A673 (cell line): ENCODE data around the gene SH3RF2. TPM values are rescaled to one million over a fixed set of nuclear protein-coding genes. Genes with fewer than 3 reads are reported as not detected.

Source experiments
- BruUV-seq: library from RNA; stranded (reverse); fragments of 400-500 nt; replicated peaks from 2 replicates; lab custom pipeline; 2021; lab: Mats Ljungman, UMichigan
- CTCF ChIA-PET: fragments of 300-600 bp; sonication (Branson Sonifier 250); formaldehyde crosslinking; loops from one replicate; lab custom pipeline; 2022; ENCODE audit warnings: antibody characterized with exemption; lab: Charles Lee
- POLR2A ChIA-PET: fragments of 300-600 bp; sonication (Branson Sonifier 250); formaldehyde crosslinking; loops from one replicate; lab custom pipeline; 2022; ENCODE audit warnings: antibody characterized with exemption; ENCODE audit not compliant: low non-redundant PET; lab: Charles Lee
- DNase-seq: peaks from one replicate; pipeline ENCODE4 v3.0.0-alpha.2; 2015; ENCODE audit warnings: low spot score
- H3K27ac ChIP-seq: fragments of 200-600 bp; sonication (generic); 2 replicates; pipeline ENCODE4 v1.5.1; 2016; ENCODE audit warnings: mixed run types, low read depth, mild to moderate bottlenecking, mixed read lengths, antibody characterized with exemption, low read length; ENCODE audit not compliant: poor library complexity, severe bottlenecking
- H3K27me3 ChIP-seq: fragments of 200-600 bp; sonication (generic); replicated peaks from 2 replicates; pipeline ENCODE4 v1.6.1; 2017; ENCODE audit warnings: mixed run types, low read depth, mild to moderate bottlenecking, mixed read lengths, antibody characterized with exemption, low read length; ENCODE audit not compliant: insufficient read depth, poor library complexity
- H3K36me3 ChIP-seq: fragments of 200-600 bp; sonication (generic); 2 replicates; pipeline ENCODE4 v1.6.1; 2016; ENCODE audit warnings: mixed run types, mild to moderate bottlenecking, mixed read lengths, antibody characterized with exemption, low read length; ENCODE audit not compliant: insufficient read depth, poor library complexity, severe bottlenecking
- H3K4me1 ChIP-seq: fragments of 200-600 bp; sonication (generic); 2 replicates; pipeline ENCODE4 v1.6.1; 2017; ENCODE audit warnings: mixed run types, mild to moderate bottlenecking, mixed read lengths, antibody characterized with exemption, low read length; ENCODE audit not compliant: insufficient read depth, poor library complexity, severe bottlenecking
- H3K4me3 ChIP-seq: fragments of 200-600 bp; sonication (generic); 2 replicates; pipeline ENCODE4 v1.5.1; 2016; ENCODE audit warnings: low read depth, mixed run types, mild to moderate bottlenecking, mixed read lengths, low read length; ENCODE audit not compliant: poor library complexity, severe bottlenecking
- H3K9me3 ChIP-seq: fragments of 200-600 bp; sonication (generic); 2 replicates; pipeline ENCODE4 v1.6.1; 2016; ENCODE audit warnings: mixed run types, low read depth, mild to moderate bottlenecking, mixed read lengths, antibody characterized with exemption, low read length; ENCODE audit not compliant: poor library complexity, severe bottlenecking
- CTCF ChIP-seq: fragments of 300-800, 200-600 bp; sonication (generic); conservative IDR thresholded peaks from 2 replicates; pipeline ENCODE4 v1.5.1; 2017; ENCODE audit warnings: low read depth, mild to moderate bottlenecking, antibody characterized with exemption, low read length, moderate library complexity, mixed read lengths
- EZH2 ChIP-seq: fragments of 200-600 bp; sonication (generic); IDR thresholded peaks from 2 replicates; pipeline ENCODE4 v1.6.1; 2017; ENCODE audit warnings: borderline replicate concordance, low read depth, mild to moderate bottlenecking, mixed read lengths, antibody characterized with exemption, low read length; ENCODE audit not compliant: poor library complexity, severe bottlenecking
- intact Hi-C: fragments of 100-400 bp; cut with micrococcal nuclease; formaldehyde crosslinking; loops from one replicate; pipeline ENCODE4 v1.10.0; 2022; ENCODE audit not compliant: unreplicated experiment
- total RNA-seq: library from RNA; stranded (reverse); gene quantifications from 2 replicates; pipeline ENCODE4 v1.2.3, GENCODE V29; 2021

SH3RF2 gene
- total RNA-seq, 1 experiment from 2014 or later: 21.1 TPM

- Histone ChIP-seq H3K4me3 (no peak overlapping the region), H3K27ac (no peak overlapping the region), H3K27me3 (no peaks in the 10 kb centered on the region), H3K9me3 (no peaks in the 10 kb centered on the region), H3K36me3 (no peaks in the 10 kb centered on the region), H3K4me1 (no peaks in the 10 kb centered on the region)
- ChIA-PET CTCF (no interaction called here), POLR2A (no interaction called here)
- TF ChIP-seq EZH2 (no peak), CTCF (no peak)
- no TSS peak for BruUV-seq
- intact Hi-C loops: no loop called here
- DNase-seq: no peak
These were observed 24.4 kb upstream of the SH3RF2 start for GRCh38 chr5:145912019-145912418.

GRCh38 chr5:145912594-145912993 is 23.8 kb upstream of the SH3RF2 start:
- Histone ChIP-seq H3K4me1 (no peaks in the 10 kb centered on the region), H3K9me3 (no peaks in the 10 kb centered on the region), H3K27me3 (no peaks in the 10 kb centered on the region), H3K36me3 (no peaks in the 10 kb centered on the region), H3K27ac (no peak overlapping the region), H3K4me3 (no peak overlapping the region)
- intact Hi-C loops: no loop called here
- POLR2A ChIA-PET: no interaction called here
- CTCF ChIA-PET: no interaction called here
- TF ChIP-seq CTCF (no peak), EZH2 (no peak)
- no TSS peak for BruUV-seq
- no peak for DNase-seq

GRCh38 chr5:145913701-145914100 is 22.7 kb upstream of the SH3RF2 start:
- no TSS peak for BruUV-seq
- Histone ChIP-seq H3K4me1 (no peaks in the 10 kb centered on the region), H3K27ac (no peak overlapping the region), H3K36me3 (no peaks in the 10 kb centered on the region), H3K27me3 (no peaks in the 10 kb centered on the region), H3K4me3 (no peak overlapping the region), H3K9me3 (no peaks in the 10 kb centered on the region)
- ChIA-PET CTCF (no interaction called here), POLR2A (no interaction called here)
- DNase-seq: no peak
- TF ChIP-seq EZH2 (no peak), CTCF (no peak)
- intact Hi-C loops: no loop called here
